Pericardium fibroblast (primary cell): Measurements from ENCODE around the gene OR56A4. TPM values are rescaled to one million over a fixed set of nuclear protein-coding genes. Genes with fewer than 3 reads are reported as not detected.

Experiments used
- total RNA-seq: library from RNA; depleted of rRNA; stranded (reverse); fragments of >200 nt; gene quantifications from 2 replicates; pipeline ENCODE4 v1.2.3, GENCODE V29; 2015

Gene OR56A4
- not detected in 2 replicates for total RNA-seq

GRCh38 chr11:6006846-6007245 lies at the start of gene OR56A4:
TSS of gene OR56A4 (minus strand) at chr11:6006946. CDS start at chr11:6002992, 3,954 bp downstream.

GRCh38 chr11:6030708-6031405 lies 24.1 kb upstream of the OR56A4 start, which contains the start of gene OR56A1:
TSS of gene OR56A1 (minus strand) at chr11:6030758. CDS start at chr11:6027692, 3,066 bp downstream.

GRCh38 chr11:5986885-5987284 lies 19.9 kb downstream of the OR56A4 start, which contains the start of gene OR52L1:
TSS of gene OR52L1 (minus strand) at chr11:5986985. CDS start at chr11:5986930, 55 bp downstream.

GRCh38 chr11:5968394-5968793 lies 38.4 kb downstream of the OR56A4 start, which contains the start of gene OR56A5:
TSS of gene OR56A5 (minus strand) at chr11:5968494. CDS start at chr11:5968494, 0 bp downstream.

Other genes starting within 250 kb of the OR56A4 start
- not detected in 2 replicates for gene OR52N5, start 223.6 kb downstream of the OR56A4 start, total RNA-seq
- gene OR52N1, start 215.7 kb downstream of the OR56A4 start, total RNA-seq, result not detected in 2 replicates
- gene OR52N2, start 198.0 kb downstream of the OR56A4 start, total RNA-seq, result not detected in 2 replicates
- not detected in 2 replicates for gene OR52E6, start 165.0 kb downstream of the OR56A4 start, total RNA-seq
- gene OR52E8, start 149.3 kb downstream of the OR56A4 start, total RNA-seq, result not detected in 2 replicates
- gene OR52E4, start 126.3 kb downstream of the OR56A4 start, total RNA-seq, result not detected in 2 replicates
- gene OR52E5, start 113.7 kb downstream of the OR56A4 start, total RNA-seq, result not detected in 2 replicates
- gene OR56A3, start 64.7 kb downstream of the OR56A4 start, total RNA-seq, result not detected in 2 replicates
- gene OR56A5, start 38.5 kb downstream of the OR56A4 start, total RNA-seq, result not detected in 2 replicates
- gene OR52L1, start 20.0 kb downstream of the OR56A4 start, total RNA-seq, result not detected in 2 replicates
- not detected in 2 replicates for gene OR56A1, start 23.8 kb upstream of the OR56A4 start, total RNA-seq
- not detected in 2 replicates for gene OR56B4, start 100.7 kb upstream of the OR56A4 start, total RNA-seq
- gene OR52B2, start 163.4 kb upstream of the OR56A4 start, total RNA-seq, result not detected in 2 replicates
- not detected in 2 replicates for gene OR52W1, start 192.3 kb upstream of the OR56A4 start, total RNA-seq
- gene C11orf42, start 198.6 kb upstream of the OR56A4 start, total RNA-seq, result not detected in 2 replicates
- 12.1 and 13.3 TPM in 2 replicates for gene FHIP1B, start 227.7 kb upstream of the OR56A4 start, total RNA-seq
- gene CNGA4, start 232.1 kb upstream of the OR56A4 start, total RNA-seq, result not detected in 2 replicates